ENCODE results near the gene RAI1. TPM values are rescaled to one million over a fixed set of nuclear protein-coding genes. Genes with fewer than 3 reads are reported as not detected.

Gene RAI1
- total and polyA plus RNA-seq, 2 of the 13 experiments (the other 11 are each of a cell fraction or from before 2014, with no cell fraction given) = 3.4 to 5.2 TPM

- no peak for TF ChIP-seq AKNA (CRISPR knock-in tag; IDR thresholded peaks at IDR 0.05; ENCODE audit: borderline replicate concordance)
- no peak for TF ChIP-seq ZNF83 (CRISPR knock-in tag; IDR thresholded peaks at IDR 0.05; ENCODE audit: borderline replicate concordance)
- TF ChIP-seq ZNF33B (CRISPR knock-in tag; IDR thresholded peaks at IDR 0.05) = no peak
- no peak for TF ChIP-seq HNRNPH1 (optimal IDR thresholded peaks at IDR 0.05; ENCODE audit: low read depth, low read length)
- TF ChIP-seq ZNF816 (CRISPR knock-in tag; IDR thresholded peaks at IDR 0.05; ENCODE audit: borderline replicate concordance) = no peak
- TF ChIP-seq ZNF577 (CRISPR knock-in tag; IDR thresholded peaks at IDR 0.05; ENCODE audit: borderline replicate concordance, low read depth) = no peak
- TF ChIP-seq ZBTB26 (CRISPR knock-in tag; IDR thresholded peaks at IDR 0.05; ENCODE audit: borderline replicate concordance) = no peak
- no peak for TF ChIP-seq WIZ (CRISPR knock-in tag; IDR thresholded peaks at IDR 0.05)
- TF ChIP-seq RNF219 (CRISPR knock-in tag; IDR thresholded peaks at IDR 0.05) = no peak
- no peak for TF ChIP-seq AHDC1 (CRISPR knock-in tag; IDR thresholded peaks at IDR 0.05; ENCODE audit: borderline replicate concordance)
These were observed 18.2 kb downstream of the RAI1 start (continued) for GRCh38 chr17:17699491-17699890.

Measured in HepG2 (cell line).